NCI-H748 (cell line): ENCODE measurements around the gene CACFD1.

ENCODE experiments used
- DNase-seq: peaks from one replicate; lab custom pipeline; 2025; ENCODE audit not compliant: unreplicated experiment; lab: John Stamatoyannopoulos, UW

CACFD1 gene

GRCh38 chr9:133515615-133516255 is 56.0 kb downstream of the CACFD1 start:
- DNase-seq = no peak

DNA sequence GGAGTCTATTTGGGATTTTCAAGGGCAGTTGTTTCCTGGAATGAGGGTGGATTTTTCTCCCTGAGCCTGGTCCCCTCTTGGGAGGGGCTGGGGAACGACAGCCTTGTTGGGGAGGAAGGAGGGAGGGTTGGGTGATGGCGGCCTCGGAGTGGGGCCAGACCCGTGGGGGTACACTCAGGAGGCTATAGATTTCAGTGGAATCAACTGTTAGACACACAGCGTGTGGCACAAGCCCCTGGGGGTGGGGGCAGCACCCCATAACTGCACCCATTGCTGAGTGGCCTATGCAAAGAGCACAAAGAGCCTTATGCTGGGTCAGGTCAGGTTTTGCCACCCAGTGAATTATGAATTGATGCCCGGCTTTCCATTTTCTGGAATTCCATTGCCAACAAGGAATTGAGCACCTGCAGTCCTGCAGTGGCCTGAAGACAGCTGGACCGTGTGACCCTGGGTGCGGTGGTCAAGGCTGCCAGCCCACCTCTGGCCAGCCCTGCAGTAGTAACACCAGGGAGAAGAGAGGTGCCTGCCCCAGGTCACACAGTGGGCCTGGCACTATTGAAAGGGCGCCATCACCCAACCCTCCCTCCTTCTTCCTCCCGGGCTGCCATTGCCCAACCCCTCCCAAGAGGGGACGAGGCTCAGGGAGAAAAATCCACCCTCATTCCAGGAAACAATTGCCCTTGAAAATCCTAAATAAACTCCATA is 56.6 kb downstream of the CACFD1 start:
- DNase-seq = no peak

DNA sequence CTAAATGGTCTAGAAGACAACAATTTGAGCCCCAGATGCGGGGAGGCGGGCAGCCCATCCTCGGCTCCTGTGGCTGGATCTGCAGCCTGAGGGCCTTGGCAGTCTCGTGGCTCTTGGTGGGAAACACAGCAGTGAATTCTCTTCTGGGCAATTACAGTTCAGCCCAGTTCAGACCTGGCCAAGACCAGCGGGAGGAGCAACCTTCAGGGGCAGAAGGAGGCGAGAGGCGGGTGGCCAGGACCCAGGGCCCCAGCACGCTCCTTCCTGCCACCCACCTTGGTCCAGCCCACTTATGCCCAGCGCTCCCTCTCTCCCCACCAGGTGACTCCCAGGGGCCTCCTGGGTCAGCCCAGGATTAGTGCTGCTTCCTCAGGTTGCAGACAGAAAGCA is 57.2 kb downstream of the CACFD1 start:
- no peak for DNase-seq

- no peak for DNase-seq
These were observed 57.9 kb downstream of the CACFD1 start for GRCh38 chr9:133517711-133518110.

DNA sequence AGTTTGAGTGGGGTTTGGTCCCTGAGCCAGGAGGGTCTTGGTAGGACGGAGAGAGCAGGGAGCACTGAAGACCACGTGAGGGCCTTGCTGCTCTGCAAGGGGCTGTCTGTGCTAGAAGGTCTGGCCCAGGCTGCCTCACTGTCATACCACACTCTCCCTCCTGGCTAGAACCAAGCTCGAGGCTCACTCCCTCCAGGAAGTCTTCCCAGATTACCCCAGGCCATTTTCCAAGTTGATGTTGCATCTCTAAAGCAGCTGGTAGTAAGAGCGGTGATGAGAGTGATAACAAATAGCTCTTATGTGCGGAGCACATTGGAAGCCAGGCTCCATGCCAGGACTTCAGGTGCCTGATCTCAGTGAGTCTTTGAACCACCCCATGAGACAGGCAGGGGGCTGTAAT is 58.4 kb downstream of the CACFD1 start:
- DNase-seq = no peak

GRCh38 chr9:133518706-133519449 is 59.1 kb downstream of the CACFD1 start:
- DNase-seq = no peak

GRCh38 chr9:133519693-133520092 is 59.9 kb downstream of the CACFD1 start:
- no peak for DNase-seq

- DNase-seq = no peak
These were observed 60.5 kb downstream of the CACFD1 start for GRCh38 chr9:133520121-133520835.
